HG03378 (cell line): ENCODE measurements around the gene SPINT3.

Experiments
- ATAC-seq: cut with Tn5 transposase; IDR thresholded peaks from one replicate; pipeline ENCODE4 v1.9.1; 2021; ENCODE audit warnings: mild to moderate bottlenecking, moderate library complexity; ENCODE audit not compliant: unreplicated experiment

SPINT3 gene, protein sequence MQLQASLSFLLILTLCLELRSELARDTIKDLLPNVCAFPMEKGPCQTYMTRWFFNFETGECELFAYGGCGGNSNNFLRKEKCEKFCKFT

DNA sequence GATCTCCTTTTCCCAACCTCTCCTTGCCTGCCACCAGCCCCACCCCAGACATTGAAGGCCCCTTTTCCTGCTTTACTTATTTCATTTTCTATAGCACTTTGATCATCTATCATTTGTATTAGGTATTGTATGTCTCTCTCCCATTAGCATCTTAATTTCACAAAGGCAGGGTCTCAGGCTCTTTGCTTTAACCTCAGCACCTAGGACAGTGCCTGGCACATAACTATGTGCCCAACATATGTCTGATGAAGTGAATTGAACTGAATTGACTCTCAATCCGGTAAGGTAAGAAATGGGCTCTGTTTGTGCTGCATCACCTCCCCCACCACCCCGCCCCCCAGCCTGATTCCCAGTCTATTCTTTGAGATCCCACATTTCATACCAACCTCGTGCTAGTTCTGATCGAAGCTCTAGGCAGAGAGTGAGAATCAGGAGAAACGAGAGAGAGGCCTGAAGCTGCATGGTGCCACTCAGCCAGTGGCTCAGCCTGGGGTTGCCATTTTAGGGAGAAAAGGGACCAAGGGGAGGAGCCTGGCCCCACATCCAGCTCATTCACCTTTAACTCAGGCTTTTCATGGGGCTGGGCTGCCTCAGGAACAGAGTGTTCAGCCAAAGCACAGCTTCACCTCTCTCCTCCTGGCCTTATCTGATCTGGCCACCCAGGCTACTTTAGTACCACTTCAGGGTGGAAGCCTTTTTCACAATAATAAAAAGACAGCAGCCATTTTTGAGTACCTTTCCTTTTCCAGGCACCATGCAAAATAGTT is at the start of gene SPINT3:
SPINT3 (minus strand) TSS at position 476 of the 767 bp plus-strand sequence; CDS start at position 462, 14 bp downstream.
- no peak for ATAC-seq

GRCh38 chr20:45564760-45565276 is 49.4 kb upstream of the SPINT3 start:
- ATAC-seq: no peak

DNA sequence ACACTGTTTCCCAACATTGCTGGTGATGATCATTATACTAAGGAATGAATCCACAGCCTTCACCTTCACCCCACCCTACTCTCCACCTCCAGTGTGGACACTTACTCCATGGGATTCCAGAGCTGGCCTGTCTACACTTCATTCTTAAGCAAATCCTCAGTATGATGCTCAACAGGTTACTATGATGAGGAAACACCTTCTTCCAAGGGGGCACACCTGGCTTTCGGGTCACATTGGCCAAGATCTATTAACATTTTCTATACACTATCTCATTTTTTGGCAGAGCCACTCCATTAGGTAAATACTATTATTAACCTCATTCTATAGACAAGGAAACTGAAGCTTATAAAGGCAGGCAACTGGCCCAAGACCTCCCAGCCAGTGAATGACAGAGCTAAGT is 39.8 kb upstream of the SPINT3 start:
- ATAC-seq: no peak

GRCh38 chr20:45552456-45552855 is 37.0 kb upstream of the SPINT3 start:
- no peak for ATAC-seq

GRCh38 chr20:45550765-45551164 is 35.3 kb upstream of the SPINT3 start:
- ATAC-seq: no peak

DNA sequence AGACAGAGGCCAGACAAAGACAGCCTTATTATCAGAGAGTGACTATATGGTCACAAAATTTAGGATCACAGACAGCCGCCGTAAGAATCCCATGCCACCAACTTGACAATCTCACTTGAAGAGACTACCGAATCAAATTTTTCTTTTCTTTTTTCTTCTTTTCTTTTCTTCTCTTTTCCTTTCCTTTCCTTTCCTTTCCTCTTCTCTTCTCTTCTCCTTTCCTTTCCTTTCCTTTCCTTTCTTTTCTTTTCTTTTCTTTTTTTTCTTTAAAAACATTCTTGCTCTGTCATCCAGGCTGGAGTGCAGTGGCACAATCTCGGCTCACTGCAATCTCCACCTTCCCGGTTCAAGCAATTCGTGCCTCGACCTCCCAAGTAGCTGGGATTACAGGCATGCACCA is 33.0 kb upstream of the SPINT3 start:
- no peak for ATAC-seq

GRCh38 chr20:45547206-45547770 is 31.9 kb upstream of the SPINT3 start, which contains the start of gene EPPIN:
Gene EPPIN, minus strand, starts transcription at chr20:45547401. Its CDS starts 44 bp downstream, at chr20:45547357.
- no peak for ATAC-seq

DNA sequence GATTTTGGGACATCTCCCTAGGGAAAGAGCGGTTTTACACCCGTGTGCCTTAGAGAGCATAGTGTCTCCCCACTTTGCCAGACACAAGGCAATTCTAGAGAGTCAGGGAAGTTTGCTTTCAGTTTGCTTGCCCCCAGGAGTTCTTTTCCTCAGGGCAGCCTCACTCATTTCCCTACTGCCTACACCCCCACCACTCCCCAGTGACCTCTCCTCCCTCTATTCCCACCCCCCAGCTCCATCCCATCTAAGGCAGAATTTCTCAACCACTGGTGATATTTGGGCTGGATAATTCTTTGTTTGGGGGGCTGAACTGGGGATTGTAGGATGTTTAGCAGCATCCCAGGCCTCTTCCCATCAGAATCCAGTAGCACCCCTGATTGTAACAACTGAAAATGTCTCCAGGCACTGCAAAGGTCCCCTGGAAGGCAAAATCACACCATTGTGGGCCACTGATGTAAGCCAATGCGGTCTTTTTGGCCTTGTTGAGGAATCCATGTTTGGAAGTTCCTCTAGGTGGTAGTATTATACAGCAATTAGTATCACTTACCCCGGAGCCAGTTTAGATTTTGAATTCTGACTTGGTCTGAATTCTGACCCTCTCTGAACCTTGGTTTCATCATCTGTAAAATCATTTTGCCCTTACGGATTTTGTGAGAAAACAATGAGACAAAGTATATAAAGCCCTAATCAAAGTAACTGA is 30.5 kb upstream of the SPINT3 start:
- ATAC-seq: no peak

DNA sequence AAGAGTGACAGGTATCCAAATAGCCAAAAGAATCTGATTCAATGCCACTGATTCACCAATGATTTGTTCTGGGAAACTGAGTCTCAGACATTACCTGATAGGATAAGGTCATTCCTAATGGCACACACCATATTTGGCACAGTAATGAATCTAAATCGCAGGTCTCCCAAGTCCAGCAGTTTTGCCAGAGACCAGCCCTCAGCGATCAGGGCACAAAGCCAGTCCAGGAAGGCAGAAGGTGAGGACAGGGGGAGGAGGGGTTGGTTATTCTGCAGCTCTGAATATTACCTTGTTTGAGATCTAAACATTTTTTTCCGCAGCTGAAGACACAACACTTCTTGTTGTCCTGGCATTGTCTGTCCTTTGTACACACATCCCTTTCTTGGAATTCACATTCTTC is 29.9 kb upstream of the SPINT3 start:
- no peak for ATAC-seq

GRCh38 chr20:45539382-45539781 is 24.0 kb upstream of the SPINT3 start, which contains the start of gene WFDC6:
Gene WFDC6, minus strand, starts transcription at chr20:45539482. Its CDS starts 75 bp downstream, at chr20:45539407.
- ATAC-seq: no peak

- no peak for ATAC-seq
Measured at GRCh38 chr20:45538209-45538799, 22.9 kb upstream of the SPINT3 start.

DNA sequence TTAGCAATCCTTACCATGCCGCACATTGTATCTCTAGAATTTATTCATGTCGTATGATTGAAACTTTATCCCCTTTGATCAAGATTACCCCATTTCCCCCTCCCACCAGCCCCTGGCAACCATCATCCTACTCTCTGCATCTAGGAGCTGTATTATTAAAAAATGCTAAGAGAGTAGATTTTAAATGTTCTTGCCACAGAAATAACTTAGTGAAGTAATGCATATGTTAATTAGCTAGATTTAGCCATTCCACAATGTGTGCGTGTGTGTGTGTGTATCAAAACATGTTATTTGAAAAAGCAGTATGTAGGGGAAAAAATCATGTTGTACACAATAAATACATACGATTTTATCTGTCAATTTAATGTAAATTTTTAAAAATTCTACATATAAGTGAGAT is 11.9 kb upstream of the SPINT3 start:
- no peak for ATAC-seq

GRCh38 chr20:45523821-45524220 is 8.4 kb upstream of the SPINT3 start:
- no peak for ATAC-seq

- no peak for ATAC-seq
Measured at GRCh38 chr20:45518282-45518681, 2.9 kb upstream of the SPINT3 start.

DNA sequence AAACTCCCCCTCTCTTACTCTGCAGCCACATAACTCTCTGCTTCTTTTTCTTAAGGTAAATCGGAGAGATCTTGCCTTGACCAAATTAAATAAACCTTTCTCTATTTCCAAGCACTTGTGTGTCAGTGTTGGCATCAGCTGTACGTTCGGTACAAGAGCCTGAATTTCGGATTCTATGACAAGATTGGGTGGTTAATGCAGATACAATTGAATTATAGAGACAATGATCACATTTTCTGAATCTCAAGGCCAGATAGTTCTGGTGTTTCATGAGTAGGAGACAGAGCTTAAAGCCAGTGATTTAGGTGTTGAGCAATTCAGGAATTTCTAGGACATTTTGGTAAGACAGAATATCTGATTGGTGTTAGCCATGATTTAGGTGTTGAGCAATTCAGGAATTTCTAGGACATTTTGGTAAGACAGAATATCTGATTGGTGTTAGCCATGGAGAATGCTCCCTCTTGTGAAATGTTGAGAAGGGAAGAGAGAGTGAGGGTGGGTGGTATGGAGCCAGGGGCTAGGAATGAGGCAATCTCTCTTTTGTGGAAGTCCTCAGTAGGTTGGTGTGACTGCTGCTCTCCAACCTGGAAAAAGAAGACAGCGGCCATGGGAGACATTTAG is 5.1 kb downstream of the SPINT3 start:
- no peak for ATAC-seq

DNA sequence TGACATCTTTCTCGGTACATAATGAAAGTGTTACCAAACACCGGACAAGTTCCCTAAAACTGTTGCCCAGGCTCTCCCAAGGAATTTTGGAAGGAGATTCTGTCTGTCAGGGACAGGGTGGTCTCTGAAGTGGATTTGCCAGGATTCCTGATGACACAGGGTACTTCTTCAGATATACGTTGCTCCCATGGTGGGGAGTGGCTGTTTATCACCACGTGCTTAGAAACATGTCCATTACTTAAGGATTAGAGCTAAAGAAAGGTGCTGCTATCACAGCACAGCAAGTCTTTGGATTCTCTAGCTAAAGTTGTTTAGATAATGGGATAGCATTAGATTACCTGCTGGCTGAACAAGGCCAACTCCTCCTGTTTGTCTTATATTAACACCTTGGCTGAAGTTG is 6.3 kb downstream of the SPINT3 start:
- no peak for ATAC-seq

DNA sequence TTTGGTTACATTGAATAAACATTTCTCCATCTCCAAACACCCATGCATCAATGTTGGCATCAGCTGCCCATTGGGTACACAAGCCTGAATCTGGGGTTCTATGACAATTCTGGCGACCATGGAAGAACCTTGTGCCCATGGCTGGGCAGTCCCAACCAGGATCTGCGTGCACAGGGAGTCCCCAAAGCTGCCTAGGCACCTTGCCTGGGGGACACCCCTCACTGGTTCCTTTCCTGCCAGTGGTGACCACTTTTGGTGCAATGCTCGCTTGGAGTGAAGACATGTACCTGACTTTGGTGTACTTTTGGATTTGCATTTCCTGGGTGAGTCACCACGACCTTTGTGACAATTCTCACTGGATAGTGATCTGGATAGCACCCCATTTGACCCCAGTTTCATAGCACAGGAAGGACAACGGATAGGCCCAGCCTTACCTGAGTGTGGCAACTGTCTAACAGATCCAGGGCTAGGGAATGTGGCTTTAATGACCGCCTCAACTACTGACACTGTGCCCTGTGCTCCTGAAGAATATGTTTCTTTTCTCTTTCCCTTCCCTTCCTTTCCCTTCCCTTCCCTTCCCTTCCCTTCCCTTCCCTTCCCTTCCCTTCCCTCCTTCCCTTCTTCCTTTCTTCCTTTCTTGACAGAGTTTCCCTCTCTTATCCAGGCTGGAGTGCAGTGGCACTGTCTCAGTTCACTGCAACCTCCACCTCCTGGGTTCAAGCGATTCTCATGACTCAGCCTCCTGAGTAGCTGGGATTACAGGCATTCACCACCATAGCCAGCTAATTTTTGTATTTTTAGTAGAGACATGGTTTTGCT is 7.1 kb downstream of the SPINT3 start:
- ATAC-seq: no peak

GRCh38 chr20:45507011-45507820 is 8.2 kb downstream of the SPINT3 start:
- no peak for ATAC-seq

GRCh38 chr20:45506398-45506797 is 9.0 kb downstream of the SPINT3 start:
- ATAC-seq: no peak
